Right lobe of liver (tissue), 6 donors: ENCODE data around the gene TXNDC9. TPM values are rescaled to one million over a fixed set of nuclear protein-coding genes. Genes with fewer than 3 reads are reported as not detected.

ENCODE experiments used
- ATAC-seq, 4 donors: fragments of 200-7000 bp; cut with Tn5 transposase; one replicate each; pipeline ENCODE4 v1.9.1; 2020; ENCODE audit warnings: mild to moderate bottlenecking in 4 of 4, moderate library complexity in 4 of 4
- DNase-seq, 3 donors: peaks; one replicate each; pipeline ENCODE4 v3.0.0-alpha.2; 2020
- H3K27ac ChIP-seq, 3 donors: fragments of 200-600 bp; one replicate each; pipeline ENCODE4 v1.8.0; 2022
- H3K27me3 ChIP-seq, 2 donors: fragments of 200-600 bp; one replicate each; pipeline ENCODE4 v1.8.0; 2022
- H3K36me3 ChIP-seq, 4 donors: fragments of 200-600 bp; sonication (generic) in 1 of 4; one replicate each; pipeline versions ENCODE4 v1.5.1 to v1.8.0; 2017 to 2022; ENCODE audit warnings: control low read depth in 1 of 4
- H3K4me1 ChIP-seq, 4 donors: fragments of 200-600 bp; sonication (generic) in 1 of 4; one replicate each; pipeline versions ENCODE4 v1.5.1 to v1.8.0; 2017 to 2022; ENCODE audit warnings: control low read depth in 1 of 4
- H3K4me3 ChIP-seq, 3 donors: fragments of 200-600 bp; one replicate each; pipeline ENCODE4 v1.8.0; 2022
- H3K9me3 ChIP-seq, 4 donors: fragments of 200-600 bp; sonication (generic) in 1 of 4; one replicate each; pipeline versions ENCODE4 v1.5.1 to v1.8.0; 2017 to 2022; ENCODE audit warnings: control low read depth in 1 of 4
- CTCF ChIP-seq, 4 donors: fragments of 200-600 bp in 3 of 4; fragments of 450-650 bp in 1 of 4; IDR thresholded peaks; one replicate each; pipeline versions ENCODE4 v1.5.1 to v1.8.0; 2016 to 2022; ENCODE audit warnings: antibody characterized with exemption in 4 of 4, mild to moderate bottlenecking in 2 of 4
- POLR2A ChIP-seq: fragments of 450-650 bp; IDR thresholded peaks from one replicate; pipeline ENCODE4 v1.6.1; 2017; ENCODE audit warnings: antibody characterized with exemption, mild to moderate bottlenecking
- WGBS: methylation state at CpG from one replicate; pipeline ENCODE4 v1.1.6; 2018; ENCODE audit warnings: low coverage, low lambda C conversion rate; ENCODE audit not compliant: insufficient coverage; ENCODE audit errors: missing lambda C conversion rate; 5-methylcytosine and 5-hydroxymethylcytosine counted together
- intact Hi-C, 2 donors: fragments of 100-400 bp; cut with DNase I; formaldehyde crosslinking; loops; one replicate each; pipeline versions ENCODE4 v1.11.2 to v1.14.1; 2022
- total RNA-seq, 6 experiments: library from RNA; depleted of rRNA in 2 of 6; stranded (reverse); fragments of >200 nt in 2 of 6; fragmentation: NEBNext Ultra II Directional in 3 of 6; extraction: Animal tissue kit (Norgen Biotek cat#: 25700) in 3 of 6; gene quantifications; one replicate each; pipeline versions ENCODE4 v1.1.0 to v1.2.4, GENCODE V29; 2016 to 2023
- donor health status: DM: no; HTN: yes; CAD: no.
- donor health status: DM: no; HTN: no; CAD: no.
- donor health status: DM: no; HTN: no; CAD: no.
- donor health status: DM: no; HTN: yes; CAD: no.
- donor health status: DM: no; HTN: yes; CAD: no.

Gene TXNDC9
- total RNA-seq, 6 experiments from 2014 or later: 10.9 to 33.1 (median 14.1) TPM

- ATAC-seq (no peak), DNase-seq (no peak)
- no peak for TF ChIP-seq POLR2A
- no peak for TF ChIP-seq CTCF (IDR thresholded peaks at IDR 0.05)
- intact Hi-C loops: no loop called here
- H3K4me3 ChIP-seq: no peak overlapping the region
- H3K36me3 ChIP-seq: no peaks in the 10 kb centered on the region
- 96% methylated on average over 7 of the region's 7 CpGs for WGBS
- no peak overlapping the region for H3K27ac ChIP-seq
- H3K4me1 ChIP-seq: no peaks in the 10 kb centered on the region
- no peaks in the 10 kb centered on the region for H3K9me3 ChIP-seq
- no peaks in the 10 kb centered on the region for H3K27me3 ChIP-seq
These were observed 36.6 kb downstream of the TXNDC9 start for GRCh38 chr2:99299580-99299979.

GRCh38 chr2:99297994-99298393 is 38.1 kb downstream of the TXNDC9 start:
- TF ChIP-seq CTCF (IDR thresholded peaks at IDR 0.05): no peak
- no peaks in the 10 kb centered on the region for H3K4me1 ChIP-seq
- DNase-seq (no peak), ATAC-seq (no peak)
- WGBS: 80% methylated on average over 2 of the region's 2 CpGs
- H3K36me3 ChIP-seq: no peaks in the 10 kb centered on the region
- H3K4me3 ChIP-seq: no peak overlapping the region
- H3K9me3 ChIP-seq: no peaks in the 10 kb centered on the region
- H3K27me3 ChIP-seq: no peaks in the 10 kb centered on the region
- no peak overlapping the region for H3K27ac ChIP-seq
- intact Hi-C loops: no loop called here

- DNase-seq: no peak
- Histone ChIP-seq H3K4me3 (no peak overlapping the region), H3K4me1 (no peaks in the 10 kb centered on the region), H3K36me3 (no peaks in the 10 kb centered on the region), H3K9me3 (no peaks in the 10 kb centered on the region), H3K27me3 (no peaks in the 10 kb centered on the region), H3K27ac (no peak overlapping the region)
- TF ChIP-seq POLR2A: no peak
- TF ChIP-seq CTCF (IDR thresholded peaks at IDR 0.05): no peak
- WGBS: 75% methylated on average over 3 of the region's 7 CpGs
- intact Hi-C loops: no loop called here
- ATAC-seq: no peak
These were observed 50.6 kb downstream of the TXNDC9 start for GRCh38 chr2:99285526-99285925.

- Histone ChIP-seq H3K4me3 (no peak overlapping the region), H3K4me1 (no peaks in the 10 kb centered on the region), H3K36me3 (no peaks in the 10 kb centered on the region), H3K27me3 (no peaks in the 10 kb centered on the region), H3K9me3 (no peaks in the 10 kb centered on the region), H3K27ac (no peak overlapping the region)
- TF ChIP-seq POLR2A (no peak), CTCF (IDR thresholded peaks at IDR 0.05) (no peak)
- DNase-seq (no peak), ATAC-seq (peak in 2 of 4 donors; percentile 20 to 59)
- intact Hi-C loops: no loop called here
These were observed 56.0 kb downstream of the TXNDC9 start for GRCh38 chr2:99279969-99280695.
